ENCODE results near the gene ADAM17. TPM values are rescaled to one million over a fixed set of nuclear protein-coding genes. Genes with fewer than 3 reads are reported as not detected.
A peak's percentile ranks its signal among the peaks of the same experiment; 100 is the strongest.

The ADAM17 gene
- total and polyA plus RNA-seq, 10 donors, result 9.4 to 54.0 (median 32.5) TPM

GRCh38 chr2:9535177-9535576 lies 20.5 kb downstream of the ADAM17 start:
- TF ChIP-seq POLR2AphosphoS5 (IDR thresholded peaks at IDR 0.05), result no peak
- no peak for TF ChIP-seq POLR2A (IDR thresholded peaks at IDR 0.05)
- TF ChIP-seq, protein P1, sequence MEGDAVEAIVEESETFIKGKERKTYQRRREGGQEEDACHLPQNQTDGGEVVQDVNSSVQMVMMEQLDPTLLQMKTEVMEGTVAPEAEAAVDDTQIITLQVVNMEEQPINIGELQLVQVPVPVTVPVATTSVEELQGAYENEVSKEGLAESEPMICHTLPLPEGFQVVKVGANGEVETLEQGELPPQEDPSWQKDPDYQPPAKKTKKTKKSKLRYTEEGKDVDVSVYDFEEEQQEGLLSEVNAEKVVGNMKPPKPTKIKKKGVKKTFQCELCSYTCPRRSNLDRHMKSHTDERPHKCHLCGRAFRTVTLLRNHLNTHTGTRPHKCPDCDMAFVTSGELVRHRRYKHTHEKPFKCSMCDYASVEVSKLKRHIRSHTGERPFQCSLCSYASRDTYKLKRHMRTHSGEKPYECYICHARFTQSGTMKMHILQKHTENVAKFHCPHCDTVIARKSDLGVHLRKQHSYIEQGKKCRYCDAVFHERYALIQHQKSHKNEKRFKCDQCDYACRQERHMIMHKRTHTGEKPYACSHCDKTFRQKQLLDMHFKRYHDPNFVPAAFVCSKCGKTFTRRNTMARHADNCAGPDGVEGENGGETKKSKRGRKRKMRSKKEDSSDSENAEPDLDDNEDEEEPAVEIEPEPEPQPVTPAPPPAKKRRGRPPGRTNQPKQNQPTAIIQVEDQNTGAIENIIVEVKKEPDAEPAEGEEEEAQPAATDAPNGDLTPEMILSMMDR (IDR thresholded peaks at IDR 0.05 in 8 of 11, conservative IDR thresholded peaks at IDR 0.05 in 3 of 11), result no peak
- Histone ChIP-seq H3K27ac (peak overlapping the region in 1 of 8 donors; percentile 21), H3K4me1 (peaks cover 14 to 56% (median 38%) of the 10 kb centered on the region in 6 donors), H3K36me3 (peaks cover 0 to 52% (median 31%) of the 10 kb centered on the region in 6 donors), H3K4me3 (no peak overlapping the region), H3K9me3 (no peaks in the 10 kb centered on the region), H3K27me3 (replicated peaks in 1 of 7) (no peaks in the 10 kb centered on the region)
- DNase-seq, result no peak
- intact Hi-C loops (cut with DNase I; ENCODE audit: low total_unique reads), result no loop called here
- whole genome bisulfite sequencing, 5 donors, result 26 to 40% (median 33%) methylated on average over 1 of the region's 1 CpG

DNA sequence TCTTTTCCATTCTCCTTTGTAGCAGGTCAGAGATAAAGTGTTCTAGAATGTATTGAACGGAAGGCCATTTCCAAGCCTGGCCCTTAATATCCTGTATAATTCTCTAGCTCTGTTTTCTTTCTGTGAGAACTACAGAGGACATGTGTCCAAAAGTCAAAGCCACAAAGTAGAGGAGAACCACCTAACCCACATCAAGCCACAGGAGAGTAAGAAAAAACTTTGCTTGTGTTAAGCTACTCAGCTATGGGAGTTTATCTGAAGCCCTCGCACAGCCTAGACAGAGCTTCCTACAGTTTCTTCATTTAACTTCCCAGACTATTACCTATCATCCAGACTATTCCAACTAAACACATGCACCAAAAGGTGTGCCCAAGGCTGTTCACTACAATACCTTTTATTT lies 22.0 kb downstream of the ADAM17 start:
- Histone ChIP-seq H3K4me3 (no peak overlapping the region), H3K36me3 (peaks cover 0 to 67% (median 36%) of the 10 kb centered on the region in 6 donors), H3K27me3 (replicated peaks in 1 of 7) (no peaks in the 10 kb centered on the region), H3K4me1 (peaks cover 5 to 41% (median 23%) of the 10 kb centered on the region in 6 donors), H3K9me3 (no peaks in the 10 kb centered on the region), H3K27ac (no peak overlapping the region)
- WGBS, 5 donors, result 82 to 100% (median 95%) methylated on average over 2 of the region's 2 CpGs
- DNase-seq, result no peak
- intact Hi-C loops (cut with DNase I; ENCODE audit: low total_unique reads), result no loop called here
- no peak for TF ChIP-seq POLR2AphosphoS5 (IDR thresholded peaks at IDR 0.05)
- TF ChIP-seq POLR2A (IDR thresholded peaks at IDR 0.05), result no peak
- TF ChIP-seq, protein P1 (IDR thresholded peaks at IDR 0.05 in 8 of 11, conservative IDR thresholded peaks at IDR 0.05 in 3 of 11), result no peak

DNA sequence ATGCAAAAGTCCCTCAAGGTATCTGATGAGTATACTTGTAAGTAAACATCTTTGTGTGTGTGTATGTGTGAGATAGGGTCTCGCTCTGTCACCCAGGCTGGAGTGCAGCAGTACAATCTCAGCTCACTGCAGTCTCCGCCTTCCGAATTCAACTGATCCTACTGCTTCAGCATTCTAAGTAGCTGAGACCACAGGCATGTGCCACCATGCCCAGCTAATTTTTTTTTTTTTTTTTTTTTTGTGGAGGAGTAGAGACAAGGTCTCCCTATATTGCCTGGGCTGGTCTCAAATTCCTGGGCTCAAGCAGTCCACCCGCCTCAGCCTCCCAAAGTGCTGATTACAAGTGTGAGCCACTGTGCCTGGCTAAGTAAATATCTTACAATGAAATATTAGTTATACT lies 23.2 kb downstream of the ADAM17 start:
- Histone ChIP-seq H3K4me1 (peaks cover 0 to 30% (median 14%) of the 10 kb centered on the region in 6 donors), H3K27ac (no peak overlapping the region), H3K4me3 (no peak overlapping the region), H3K9me3 (no peaks in the 10 kb centered on the region), H3K36me3 (peaks cover 0 to 79% (median 40%) of the 10 kb centered on the region in 6 donors), H3K27me3 (replicated peaks in 1 of 7) (no peaks in the 10 kb centered on the region)
- DNase-seq, result no peak
- TF ChIP-seq POLR2AphosphoS5 (IDR thresholded peaks at IDR 0.05) (no peak), POLR2A (IDR thresholded peaks at IDR 0.05) (no peak)
- TF ChIP-seq, protein P1 (IDR thresholded peaks at IDR 0.05 in 8 of 11, conservative IDR thresholded peaks at IDR 0.05 in 3 of 11), result no peak
- 94 to 99% (median 97%) methylated on average over 4 of the region's 4 CpGs for WGBS, 5 donors
- intact Hi-C loops (cut with DNase I; ENCODE audit: low total_unique reads), result no loop called here

GRCh38 chr2:9527995-9528787 lies 27.4 kb downstream of the ADAM17 start:
- no peaks in the 10 kb centered on the region for H3K9me3 ChIP-seq
- H3K4me3 ChIP-seq, result no peak overlapping the region
- intact Hi-C loops (cut with DNase I; ENCODE audit: low total_unique reads), result no loop called here
- no peak for DNase-seq
- no peak overlapping the region for H3K27ac ChIP-seq
- H3K4me1 ChIP-seq, result no peaks in the 10 kb centered on the region
- TF ChIP-seq, protein P1 (IDR thresholded peaks at IDR 0.05 in 8 of 11, conservative IDR thresholded peaks at IDR 0.05 in 3 of 11), result no peak
- TF ChIP-seq POLR2AphosphoS5 (IDR thresholded peaks at IDR 0.05) (no peak), POLR2A (IDR thresholded peaks at IDR 0.05) (no peak)
- peaks cover 0 to 100% (median 59%) of the 10 kb centered on the region in 6 donors for H3K36me3 ChIP-seq
- no peaks in the 10 kb centered on the region for H3K27me3 ChIP-seq (replicated peaks in 1 of 7)
- WGBS, 5 donors, result 79 to 93% (median 89%) methylated on average over 4 of the region's 4 CpGs

Data from spleen (tissue), 11 donors.